SU-DHL-6 (cell line): ENCODE data around the gene LRRK1.

Experiments used
- EZH2phosphoT487 ChIP-seq: fragments of 200-600 bp; sonication (generic), shearing (Covaris generic); conservative IDR thresholded peaks from 2 replicates; pipeline ENCODE4 v1.6.1; 2018; ENCODE audit warnings: mild to moderate bottlenecking, antibody characterized with exemption, low read length, moderate library complexity, mixed read lengths
- TF ChIP-seq, protein P1 (sequence below): fragments of 200-600 bp; sonication (generic); IDR thresholded peaks from one replicate; pipeline ENCODE4 v1.5.1; 2017; ENCODE audit warnings: antibody characterized with exemption, mild to moderate bottlenecking, low read length, moderate library complexity; ENCODE audit not compliant: insufficient read depth, poor library complexity, severe bottlenecking

DNA sequence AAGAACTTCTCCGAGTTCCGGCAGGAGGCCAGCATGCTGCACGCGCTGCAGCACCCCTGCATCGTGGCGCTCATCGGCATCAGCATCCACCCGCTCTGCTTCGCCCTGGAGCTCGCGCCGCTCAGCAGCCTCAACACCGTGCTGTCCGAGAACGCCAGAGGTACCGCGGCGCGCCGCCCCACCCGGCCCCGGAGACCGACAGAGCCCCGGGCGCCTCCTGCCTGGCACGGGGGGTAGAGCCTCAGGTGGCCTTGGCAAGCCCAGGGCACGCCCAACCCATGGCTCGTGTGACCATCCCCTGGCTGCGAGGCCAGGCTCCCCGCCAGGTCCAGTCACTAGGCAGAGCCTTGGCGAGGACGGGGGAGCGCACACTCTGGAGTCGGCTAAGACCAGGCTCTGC is 134.1 kb downstream of the LRRK1 start:
- TF ChIP-seq, protein P1, sequence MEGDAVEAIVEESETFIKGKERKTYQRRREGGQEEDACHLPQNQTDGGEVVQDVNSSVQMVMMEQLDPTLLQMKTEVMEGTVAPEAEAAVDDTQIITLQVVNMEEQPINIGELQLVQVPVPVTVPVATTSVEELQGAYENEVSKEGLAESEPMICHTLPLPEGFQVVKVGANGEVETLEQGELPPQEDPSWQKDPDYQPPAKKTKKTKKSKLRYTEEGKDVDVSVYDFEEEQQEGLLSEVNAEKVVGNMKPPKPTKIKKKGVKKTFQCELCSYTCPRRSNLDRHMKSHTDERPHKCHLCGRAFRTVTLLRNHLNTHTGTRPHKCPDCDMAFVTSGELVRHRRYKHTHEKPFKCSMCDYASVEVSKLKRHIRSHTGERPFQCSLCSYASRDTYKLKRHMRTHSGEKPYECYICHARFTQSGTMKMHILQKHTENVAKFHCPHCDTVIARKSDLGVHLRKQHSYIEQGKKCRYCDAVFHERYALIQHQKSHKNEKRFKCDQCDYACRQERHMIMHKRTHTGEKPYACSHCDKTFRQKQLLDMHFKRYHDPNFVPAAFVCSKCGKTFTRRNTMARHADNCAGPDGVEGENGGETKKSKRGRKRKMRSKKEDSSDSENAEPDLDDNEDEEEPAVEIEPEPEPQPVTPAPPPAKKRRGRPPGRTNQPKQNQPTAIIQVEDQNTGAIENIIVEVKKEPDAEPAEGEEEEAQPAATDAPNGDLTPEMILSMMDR = no peak
- TF ChIP-seq EZH2phosphoT487 = no peak
